Psoas muscle (tissue), 8 donors: Measurements from ENCODE around the gene DOCK10. TPM values are rescaled to one million over a fixed set of nuclear protein-coding genes. Genes with fewer than 3 reads are reported as not detected.

Experiments used
- ATAC-seq, 4 donors: fragments of 200-7000 bp; cut with Tn5 transposase; one replicate each; pipeline ENCODE4 v1.9.1; 2020; ENCODE audit warnings: moderate library complexity in 3 of 4, mild to moderate bottlenecking in 2 of 4
- DNase-seq, 2 donors: peaks; one replicate each; pipeline ENCODE4 v3.0.0-alpha.2; 2020
- H3K27ac ChIP-seq: fragments of 200-600 bp; one replicate; pipeline ENCODE4 v1.8.0; 2022
- H3K27me3 ChIP-seq, 3 donors: fragments of 200-600 bp in 1 of 3; one replicate each; pipeline versions ENCODE4 v1.6.1 to v1.8.0; 2013 to 2022; ENCODE audit warnings: low read length in 2 of 3, mild to moderate bottlenecking in 2 of 3, moderate library complexity in 1 of 3; ENCODE audit not compliant: insufficient read depth in 3 of 3
- H3K36me3 ChIP-seq, 2 donors: fragments of 200-600 bp in 1 of 2; one replicate each; pipeline versions ENCODE4 v1.6.1 to v1.8.0; 2013 to 2022; ENCODE audit warnings: low read depth in 1 of 2, mild to moderate bottlenecking in 1 of 2, moderate library complexity in 1 of 2; ENCODE audit not compliant: insufficient read depth in 1 of 2
- H3K4me1 ChIP-seq: fragments of 200-600 bp; one replicate; pipeline ENCODE4 v1.8.0; 2022
- H3K4me3 ChIP-seq: fragments of 200-600 bp; one replicate; pipeline ENCODE4 v1.8.0; 2022; ENCODE audit warnings: mild to moderate bottlenecking
- H3K9me3 ChIP-seq: fragments of 200-600 bp; one replicate; pipeline ENCODE4 v1.8.0; 2022
- WGBS, 3 donors: extraction: QIAGEN DNeasy Blood & Tissue Kit; methylation state at CpG; one replicate each; pipeline versions ENCODE4 v1.1.6 to v1.1.7; 2013; 5-methylcytosine and 5-hydroxymethylcytosine counted together
- intact Hi-C, 2 donors: fragments of 100-400 bp; cut with DNase I; formaldehyde crosslinking; loops; one replicate each; pipeline versions ENCODE4 v1.11.0 to v1.14.2; 2022
- polyA plus RNA-seq, 3 donors: library from polyadenylated mRNA; stranded (reverse); fragments of 200-250 nt; gene quantifications; one replicate each; pipeline ENCODE4 v1.2.3, GENCODE V29; 2013
- total RNA-seq, 4 donors: library from RNA; stranded (reverse); fragmentation: NEBNext Ultra II Directional in 2 of 4; extraction: Animal tissue kit (Norgen Biotek cat#: 25700) in 2 of 4; gene quantifications; one replicate each; pipeline versions ENCODE4 v1.2.1 to v1.2.4, GENCODE V29; 2021 to 2023
- TF ChIP-seq, protein P1 (sequence below): fragments of 200-600 bp; IDR thresholded peaks from one replicate; pipeline ENCODE4 v1.8.0; 2022; ENCODE audit warnings: antibody characterized with exemption
- donor health status: healthy with polysubstance abuse.
- donor health status: DM: no; HTN: no; CAD: no; lungs with moderate emphysema.
- donor health status: Bipolar disorder and iron deficiency.
- donor health status: healthy.
- donor health status: DM: yes; HTN: yes; CAD: no.
- donor health status: DM: no; HTN: no; CAD: no.
- donor health status: DM: no; HTN: no; CAD: no.
- donor health status: DM: yes; HTN: yes; CAD: no.

DOCK10 gene
- total and polyA plus RNA-seq, 7 donors: 0.17 to 4.4 (median 1.0) TPM

DNA sequence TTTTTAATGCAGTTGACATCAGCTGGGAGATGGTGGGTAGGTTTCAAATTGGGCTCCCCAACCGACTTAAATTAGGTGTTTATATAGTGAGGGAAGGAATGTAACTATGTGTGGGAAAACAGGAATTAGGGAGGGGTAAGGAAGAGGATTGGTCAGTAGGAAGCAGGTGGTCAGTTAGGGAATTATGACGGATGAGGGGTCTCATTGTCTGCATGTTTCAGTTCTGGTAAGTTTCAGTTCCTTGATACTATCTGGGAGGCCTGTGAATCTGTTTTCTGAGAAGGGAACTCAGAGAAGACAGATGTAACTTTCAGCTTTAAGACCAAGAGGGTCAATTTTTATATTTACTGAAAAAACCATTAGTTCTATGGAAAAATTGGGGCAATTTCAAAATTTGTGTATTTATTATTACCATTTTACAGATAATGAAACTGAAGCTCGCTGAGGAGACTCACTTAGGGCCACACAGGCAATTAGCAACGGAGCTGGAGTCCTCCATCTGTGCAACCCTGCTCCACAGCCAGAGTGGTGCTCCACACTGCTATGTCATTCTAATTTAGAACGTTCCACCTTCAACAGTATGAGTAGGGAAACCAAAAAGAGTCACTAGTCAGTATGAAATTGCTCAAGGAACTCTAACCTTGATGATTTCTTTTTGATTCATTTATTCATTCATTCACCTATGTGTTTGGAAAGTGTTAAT is 290.1 kb downstream of the DOCK10 start:
- H3K9me3 ChIP-seq: no peaks in the 10 kb centered on the region
- 73 to 77% (median 74%) methylated on average over 5 of the region's 5 CpGs for WGBS, 3 donors
- DNase-seq (no peak), ATAC-seq (no peak)
- intact Hi-C loops: no loop called here
- no peak overlapping the region for H3K27ac ChIP-seq
- no peaks in the 10 kb centered on the region for H3K4me1 ChIP-seq
- no peaks in the 10 kb centered on the region for H3K36me3 ChIP-seq
- H3K27me3 ChIP-seq: no peaks in the 10 kb centered on the region
- H3K4me3 ChIP-seq: no peak overlapping the region
- TF ChIP-seq, protein P1, sequence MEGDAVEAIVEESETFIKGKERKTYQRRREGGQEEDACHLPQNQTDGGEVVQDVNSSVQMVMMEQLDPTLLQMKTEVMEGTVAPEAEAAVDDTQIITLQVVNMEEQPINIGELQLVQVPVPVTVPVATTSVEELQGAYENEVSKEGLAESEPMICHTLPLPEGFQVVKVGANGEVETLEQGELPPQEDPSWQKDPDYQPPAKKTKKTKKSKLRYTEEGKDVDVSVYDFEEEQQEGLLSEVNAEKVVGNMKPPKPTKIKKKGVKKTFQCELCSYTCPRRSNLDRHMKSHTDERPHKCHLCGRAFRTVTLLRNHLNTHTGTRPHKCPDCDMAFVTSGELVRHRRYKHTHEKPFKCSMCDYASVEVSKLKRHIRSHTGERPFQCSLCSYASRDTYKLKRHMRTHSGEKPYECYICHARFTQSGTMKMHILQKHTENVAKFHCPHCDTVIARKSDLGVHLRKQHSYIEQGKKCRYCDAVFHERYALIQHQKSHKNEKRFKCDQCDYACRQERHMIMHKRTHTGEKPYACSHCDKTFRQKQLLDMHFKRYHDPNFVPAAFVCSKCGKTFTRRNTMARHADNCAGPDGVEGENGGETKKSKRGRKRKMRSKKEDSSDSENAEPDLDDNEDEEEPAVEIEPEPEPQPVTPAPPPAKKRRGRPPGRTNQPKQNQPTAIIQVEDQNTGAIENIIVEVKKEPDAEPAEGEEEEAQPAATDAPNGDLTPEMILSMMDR: no peak

DNA sequence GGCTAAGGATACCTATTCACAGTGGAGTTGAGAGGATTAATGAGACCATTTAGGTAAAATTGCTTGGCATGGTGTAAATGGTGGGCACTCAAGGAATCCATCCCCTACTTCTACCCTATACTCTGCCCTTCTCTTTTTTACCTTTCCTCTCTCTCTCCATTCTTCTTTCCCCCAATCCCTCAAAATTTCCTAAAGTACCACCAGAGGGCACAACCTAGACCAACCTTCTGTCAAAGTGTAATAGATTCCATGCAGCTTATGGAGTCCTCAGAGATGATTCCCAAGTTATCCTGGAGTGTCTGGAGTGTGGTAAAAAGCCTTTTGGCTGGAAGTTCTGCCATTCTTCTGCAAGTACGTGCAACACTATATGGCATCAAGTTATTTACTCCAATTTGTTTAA is 293.1 kb downstream of the DOCK10 start:
- no peak overlapping the region for H3K27ac ChIP-seq
- H3K4me1 ChIP-seq: no peaks in the 10 kb centered on the region
- ATAC-seq (no peak), DNase-seq (no peak)
- H3K36me3 ChIP-seq: no peaks in the 10 kb centered on the region
- no peaks in the 10 kb centered on the region for H3K9me3 ChIP-seq
- WGBS, 3 donors: 81 to 92% (median 83%) methylated on average over 1 of the region's 1 CpG
- TF ChIP-seq, protein P1: no peak
- no peaks in the 10 kb centered on the region for H3K27me3 ChIP-seq
- intact Hi-C loops: no loop called here
- H3K4me3 ChIP-seq: no peak overlapping the region

- ATAC-seq (no peak), DNase-seq (no peak)
- intact Hi-C loops: no loop called here
- WGBS, 3 donors: 73 to 88% (median 75%) methylated on average over 4 of the region's 4 CpGs
- H3K27ac ChIP-seq: no peak overlapping the region
- no peak overlapping the region for H3K4me3 ChIP-seq
- H3K4me1 ChIP-seq: no peaks in the 10 kb centered on the region
- TF ChIP-seq, protein P1: no peak
- no peaks in the 10 kb centered on the region for H3K27me3 ChIP-seq
- H3K9me3 ChIP-seq: no peaks in the 10 kb centered on the region
- H3K36me3 ChIP-seq: no peaks in the 10 kb centered on the region
These were observed 294.5 kb downstream of the DOCK10 start for GRCh38 chr2:224747765-224748164.

GRCh38 chr2:224736227-224736626 is 306.0 kb downstream of the DOCK10 start:
- no peaks in the 10 kb centered on the region for H3K36me3 ChIP-seq
- H3K27ac ChIP-seq: no peak overlapping the region
- H3K4me3 ChIP-seq: no peak overlapping the region
- no peaks in the 10 kb centered on the region for H3K27me3 ChIP-seq
- intact Hi-C loops: no loop called here
- TF ChIP-seq, protein P1: no peak
- no peaks in the 10 kb centered on the region for H3K4me1 ChIP-seq
- no peak for ATAC-seq
- no peak for DNase-seq
- peaks cover 4% of the 10 kb centered on the region for H3K9me3 ChIP-seq
- 90 to 92% (median 90%) methylated on average over 1 of the region's 1 CpG for WGBS, 3 donors

- Histone ChIP-seq H3K36me3 (no peaks in the 10 kb centered on the region), H3K4me1 (no peaks in the 10 kb centered on the region), H3K9me3 (peaks cover 4% of the 10 kb centered on the region), H3K27ac (no peak overlapping the region), H3K4me3 (no peak overlapping the region), H3K27me3 (no peaks in the 10 kb centered on the region)
- DNase-seq (no peak), ATAC-seq (no peak)
- WGBS, 3 donors: 74 to 84% (median 81%) methylated on average over 1 of the region's 1 CpG
- TF ChIP-seq, protein P1: no peak
- intact Hi-C loops: no loop called here
These were observed 307.3 kb downstream of the DOCK10 start for GRCh38 chr2:224734949-224735348.
